ENCODE results near the gene DHRS3. TPM values are rescaled to one million over a fixed set of nuclear protein-coding genes. Genes with fewer than 3 reads are reported as not detected.

DHRS3 gene
- polyA plus RNA-seq, 1 donor (not counting 4 experiments of a cell fraction or from before 2014, with no cell fraction given) = 10.7 TPM

DNA sequence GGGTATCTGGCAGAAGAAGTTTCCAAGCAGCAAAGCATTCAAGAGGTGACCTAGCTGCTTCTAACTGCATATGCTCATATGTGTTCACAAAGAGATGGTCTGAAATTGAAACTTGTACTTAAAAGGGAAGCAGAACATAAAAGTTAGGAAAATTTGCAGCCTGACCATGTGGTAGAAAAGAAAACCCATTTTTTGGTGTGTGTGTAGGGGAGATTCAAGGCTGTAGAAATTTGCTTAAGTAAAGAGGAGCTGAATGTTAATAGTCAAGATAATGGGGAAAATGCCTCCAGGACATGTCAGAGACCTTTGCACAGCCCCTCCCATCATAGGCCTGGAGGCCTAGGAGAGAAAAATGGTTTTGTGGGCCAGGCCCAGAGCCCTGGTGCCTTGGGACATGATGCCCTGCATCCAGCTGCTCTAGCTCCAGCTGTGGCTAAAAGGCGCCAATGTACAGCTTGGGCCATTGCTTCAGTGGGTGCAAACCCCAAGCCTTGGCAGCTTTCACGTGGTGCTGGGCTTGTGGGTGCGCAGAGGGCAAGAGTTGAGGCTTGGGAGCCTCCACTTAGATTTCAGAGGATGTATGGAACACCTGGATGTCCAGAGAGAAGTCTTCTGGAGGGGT is 54.9 kb downstream of the DHRS3 start:
- dilution Hi-C loops (cut with MboI; ENCODE audit: extremely low pct_ligation_motif_present, low sequenced_read_pairs) = no loop called here
- Histone ChIP-seq H3K27ac (ENCODE audit: control insufficient read depth, insufficient read depth, low read length) (no peak overlapping the region), H3K4me2 (ENCODE audit: control insufficient read depth, extremely low read depth, insufficient read depth, low read depth, low read length) (no peak overlapping the region), H3K27me3 (ENCODE audit: control insufficient read depth, extremely low read depth, insufficient read depth, low read length) (no peaks in the 10 kb centered on the region), H3K36me3 (ENCODE audit: control insufficient read depth in 2 of 2, extremely low read depth in 1 of 2, insufficient read depth in 2 of 2, low read length in 2 of 2) (peaks cover 0 to 3% of the 10 kb centered on the region in 2 experiments), H3K9me3 (ENCODE audit: control insufficient read depth, low read depth, low read length) (peaks cover 7% of the 10 kb centered on the region), H4K20me1 (ENCODE audit: control insufficient read depth, extremely low read depth, insufficient read depth, low read length) (no peaks in the 10 kb centered on the region), H2AFZ (ENCODE audit: control insufficient read depth, low read length) (no peak overlapping the region), H3K4me1 (ENCODE audit: control insufficient read depth, extremely low read depth, insufficient read depth, low read length) (no peaks in the 10 kb centered on the region), H3K4me3 (ENCODE audit: control insufficient read depth in 2 of 3, extremely low read depth in 1 of 3, insufficient read depth in 2 of 3, low read depth in 1 of 3, low read length in 3 of 3) (no peak overlapping the region), H3K9ac (ENCODE audit: control insufficient read depth, extremely low read depth, insufficient read depth, low read length) (no peak overlapping the region), H3K79me2 (ENCODE audit: control insufficient read depth, insufficient read depth, low read length) (no peaks in the 10 kb centered on the region), H3K9me1 (ENCODE audit: control insufficient read depth, extremely low read depth, insufficient read depth, low read length) (no peaks in the 10 kb centered on the region)
- FAIRE-seq (no peak), DNase-seq (ENCODE audit: low read depth, low spot score) (no peak)
- TF ChIP-seq, protein P1, sequence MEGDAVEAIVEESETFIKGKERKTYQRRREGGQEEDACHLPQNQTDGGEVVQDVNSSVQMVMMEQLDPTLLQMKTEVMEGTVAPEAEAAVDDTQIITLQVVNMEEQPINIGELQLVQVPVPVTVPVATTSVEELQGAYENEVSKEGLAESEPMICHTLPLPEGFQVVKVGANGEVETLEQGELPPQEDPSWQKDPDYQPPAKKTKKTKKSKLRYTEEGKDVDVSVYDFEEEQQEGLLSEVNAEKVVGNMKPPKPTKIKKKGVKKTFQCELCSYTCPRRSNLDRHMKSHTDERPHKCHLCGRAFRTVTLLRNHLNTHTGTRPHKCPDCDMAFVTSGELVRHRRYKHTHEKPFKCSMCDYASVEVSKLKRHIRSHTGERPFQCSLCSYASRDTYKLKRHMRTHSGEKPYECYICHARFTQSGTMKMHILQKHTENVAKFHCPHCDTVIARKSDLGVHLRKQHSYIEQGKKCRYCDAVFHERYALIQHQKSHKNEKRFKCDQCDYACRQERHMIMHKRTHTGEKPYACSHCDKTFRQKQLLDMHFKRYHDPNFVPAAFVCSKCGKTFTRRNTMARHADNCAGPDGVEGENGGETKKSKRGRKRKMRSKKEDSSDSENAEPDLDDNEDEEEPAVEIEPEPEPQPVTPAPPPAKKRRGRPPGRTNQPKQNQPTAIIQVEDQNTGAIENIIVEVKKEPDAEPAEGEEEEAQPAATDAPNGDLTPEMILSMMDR (optimal IDR thresholded peaks at IDR 0.05 in 1 of 3, IDR thresholded peaks at IDR 0.05 in 1 of 3, conservative IDR thresholded peaks at IDR 0.05 in 1 of 3; ENCODE audit: extremely low read depth in 1 of 3, insufficient read depth in 2 of 3, low read length in 3 of 3) = no peak
- no peak for TF ChIP-seq EZH2 (IDR thresholded peaks at IDR 0.05; ENCODE audit: low read length)

DNA sequence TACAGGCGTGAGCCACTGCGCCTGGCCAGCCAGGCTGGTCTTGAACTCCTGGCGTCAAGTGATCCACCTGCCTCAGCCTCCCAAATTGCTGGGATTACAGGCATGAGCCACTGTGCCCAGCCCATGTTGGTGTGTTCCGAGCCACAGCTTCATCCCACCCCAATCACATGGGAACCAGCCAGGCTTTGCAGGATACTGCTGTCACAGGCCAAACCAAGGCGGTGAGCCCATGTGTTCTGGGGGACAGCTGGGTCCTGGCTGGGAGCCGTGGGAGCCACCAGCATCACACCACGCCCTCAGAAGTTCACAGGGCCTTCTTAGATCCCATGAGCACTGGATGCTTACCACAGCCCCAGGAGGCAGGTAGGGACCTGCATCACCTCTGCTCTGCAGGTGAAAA is 56.9 kb downstream of the DHRS3 start:
- Histone ChIP-seq H4K20me1 (ENCODE audit: control insufficient read depth, extremely low read depth, insufficient read depth, low read length) (no peaks in the 10 kb centered on the region), H3K9ac (ENCODE audit: control insufficient read depth, extremely low read depth, insufficient read depth, low read length) (no peak overlapping the region), H3K27ac (ENCODE audit: control insufficient read depth, insufficient read depth, low read length) (no peak overlapping the region), H3K4me2 (ENCODE audit: control insufficient read depth, extremely low read depth, insufficient read depth, low read depth, low read length) (no peak overlapping the region), H3K36me3 (ENCODE audit: control insufficient read depth in 2 of 2, extremely low read depth in 1 of 2, insufficient read depth in 2 of 2, low read length in 2 of 2) (no peaks in the 10 kb centered on the region), H3K27me3 (ENCODE audit: control insufficient read depth, extremely low read depth, insufficient read depth, low read length) (peaks cover 8% of the 10 kb centered on the region), H3K9me1 (ENCODE audit: control insufficient read depth, extremely low read depth, insufficient read depth, low read length) (no peaks in the 10 kb centered on the region), H3K9me3 (ENCODE audit: control insufficient read depth, low read depth, low read length) (peaks cover 7% of the 10 kb centered on the region), H3K4me1 (ENCODE audit: control insufficient read depth, extremely low read depth, insufficient read depth, low read length) (no peaks in the 10 kb centered on the region), H2AFZ (ENCODE audit: control insufficient read depth, low read length) (no peak overlapping the region), H3K4me3 (ENCODE audit: control insufficient read depth in 2 of 3, extremely low read depth in 1 of 3, insufficient read depth in 2 of 3, low read depth in 1 of 3, low read length in 3 of 3) (no peak overlapping the region), H3K79me2 (ENCODE audit: control insufficient read depth, insufficient read depth, low read length) (no peaks in the 10 kb centered on the region)
- no peak for DNase-seq (ENCODE audit: low read depth, low spot score)
- dilution Hi-C loops (cut with MboI; ENCODE audit: extremely low pct_ligation_motif_present, low sequenced_read_pairs) = no loop called here
- no peak for FAIRE-seq
- TF ChIP-seq, protein P1 (optimal IDR thresholded peaks at IDR 0.05 in 1 of 3, IDR thresholded peaks at IDR 0.05 in 1 of 3, conservative IDR thresholded peaks at IDR 0.05 in 1 of 3; ENCODE audit: extremely low read depth in 1 of 3, insufficient read depth in 2 of 3, low read length in 3 of 3) = no peak
- no peak for TF ChIP-seq EZH2 (IDR thresholded peaks at IDR 0.05; ENCODE audit: low read length)

All from keratinocyte (primary cell).